Measurements from ENCODE around the gene LMAN1L. TPM values are rescaled to one million over a fixed set of nuclear protein-coding genes. Genes with fewer than 3 reads are reported as not detected.
A peak's percentile ranks its signal among the peaks of the same experiment; 100 is the strongest.

Gene LMAN1L
- total RNA-seq, 1 experiment from 2014 or later: not detected

- no peak for TF ChIP-seq CTCF (conservative IDR thresholded peaks at IDR 0.05; ENCODE audit: low read depth, low read length)
- no peak overlapping the region for H3K27ac ChIP-seq (ENCODE audit: low read length)
- ChIA-PET POLR2A (ENCODE audit: unreplicated experiment) (no interaction called here), CTCF (no interaction called here)
- H3K9me2 ChIP-seq (replicated peaks; ENCODE audit: low read length): no peaks in the 10 kb centered on the region
- no peak overlapping the region for H3K4me2 ChIP-seq (ENCODE audit: low read length)
- H3K27me3 ChIP-seq (ENCODE audit: low read length): no peaks in the 10 kb centered on the region
- intact Hi-C loops (cut with micrococcal nuclease): no loop called here
- no peaks in the 10 kb centered on the region for H3K9me3 ChIP-seq (ENCODE audit: low read length)
- no peak overlapping the region for H2AFZ ChIP-seq (ENCODE audit: low read length)
- no peak for DNase-seq
- no peaks in the 10 kb centered on the region for H4K20me1 ChIP-seq (ENCODE audit: low read length)
- H3K9ac ChIP-seq (ENCODE audit: low read length): no peak overlapping the region
- H3K4me3 ChIP-seq (ENCODE audit: low read length): no peak overlapping the region
- no peak for ATAC-seq
- BruUV-seq (replicated peaks): no TSS peak
- H3K4me1 ChIP-seq (ENCODE audit: insufficient read depth, low read length): peaks cover 20% of the 10 kb centered on the region
- no peaks in the 10 kb centered on the region for H3K36me3 ChIP-seq (ENCODE audit: low read depth, low read length)
- no peaks in the 10 kb centered on the region for H3F3A ChIP-seq (ENCODE audit: low read length, unreplicated experiment)
- H3K79me2 ChIP-seq (ENCODE audit: low read length): no peaks in the 10 kb centered on the region
Observed at GRCh38 chr15:74827614-74828013, 15.0 kb downstream of the LMAN1L start.

- no peaks in the 10 kb centered on the region for H3K36me3 ChIP-seq (ENCODE audit: low read depth, low read length)
- ChIA-PET POLR2A (ENCODE audit: unreplicated experiment) (no interaction called here), CTCF (interaction anchor here (0.6 kb wide), 1 partner anchor 60 kb away, joined by 4 read pairs; no protein-coding TSS in a partner anchor)
- H3K4me1 ChIP-seq (ENCODE audit: insufficient read depth, low read length): peaks cover 20% of the 10 kb centered on the region
- no peak overlapping the region for H3K4me3 ChIP-seq (ENCODE audit: low read length)
- no peak overlapping the region for H2AFZ ChIP-seq (ENCODE audit: low read length)
- H4K20me1 ChIP-seq (ENCODE audit: low read length): no peaks in the 10 kb centered on the region
- ATAC-seq (peak; percentile 76), DNase-seq (peak; percentile 76)
- TF ChIP-seq EZH2phosphoT487 (IDR thresholded peaks at IDR 0.05; ENCODE audit: borderline replicate concordance, low read length): no peak
- TF ChIP-seq CTCF (conservative IDR thresholded peaks at IDR 0.05; ENCODE audit: low read depth, low read length): no peak
- TF ChIP-seq EZH2 (IDR thresholded peaks at IDR 0.05; ENCODE audit: low read length, unreplicated experiment): no peak
- no peaks in the 10 kb centered on the region for H3K9me3 ChIP-seq (ENCODE audit: low read length)
- H3K27ac ChIP-seq (ENCODE audit: low read length): no peak overlapping the region
- peak overlapping the region; percentile 12; the same call in 1 of the 2 replicates for H3K4me2 ChIP-seq (ENCODE audit: low read length)
- H3K9ac ChIP-seq (ENCODE audit: low read length): no peak overlapping the region
- no peaks in the 10 kb centered on the region for H3F3A ChIP-seq (ENCODE audit: low read length, unreplicated experiment)
- intact Hi-C loops (cut with micrococcal nuclease): no loop called here
- no TSS peak for BruUV-seq (replicated peaks)
- H3K27me3 ChIP-seq (ENCODE audit: low read length): no peaks in the 10 kb centered on the region
- no peaks in the 10 kb centered on the region for H3K79me2 ChIP-seq (ENCODE audit: low read length)
- H3K9me2 ChIP-seq (replicated peaks; ENCODE audit: low read length): no peaks in the 10 kb centered on the region
Observed at GRCh38 chr15:74828835-74829234, 16.2 kb downstream of the LMAN1L start.

GRCh38 chr15:74829486-74829885 is 16.9 kb downstream of the LMAN1L start:
- no peaks in the 10 kb centered on the region for H3K9me3 ChIP-seq (ENCODE audit: low read length)
- H3K27ac ChIP-seq (ENCODE audit: low read length): no peak overlapping the region
- no peak overlapping the region for H3K4me3 ChIP-seq (ENCODE audit: low read length)
- no peak overlapping the region for H2AFZ ChIP-seq (ENCODE audit: low read length)
- intact Hi-C loops (cut with micrococcal nuclease): no loop called here
- H3K79me2 ChIP-seq (ENCODE audit: low read length): no peaks in the 10 kb centered on the region
- no peaks in the 10 kb centered on the region for H3K9me2 ChIP-seq (replicated peaks; ENCODE audit: low read length)
- DNase-seq: peak; percentile 57
- no TSS peak for BruUV-seq (replicated peaks)
- H3K27me3 ChIP-seq (ENCODE audit: low read length): no peaks in the 10 kb centered on the region
- no peak for TF ChIP-seq EZH2 (IDR thresholded peaks at IDR 0.05; ENCODE audit: low read length, unreplicated experiment)
- no peak for TF ChIP-seq CTCF (conservative IDR thresholded peaks at IDR 0.05; ENCODE audit: low read depth, low read length)
- no peak for TF ChIP-seq EZH2phosphoT487 (IDR thresholded peaks at IDR 0.05; ENCODE audit: borderline replicate concordance, low read length)
- H3K9ac ChIP-seq (ENCODE audit: low read length): no peak overlapping the region
- H3K36me3 ChIP-seq (ENCODE audit: low read depth, low read length): no peaks in the 10 kb centered on the region
- H3K4me2 ChIP-seq (ENCODE audit: low read length): peak overlapping the region; percentile 12
- H3F3A ChIP-seq (ENCODE audit: low read length, unreplicated experiment): no peaks in the 10 kb centered on the region
- H4K20me1 ChIP-seq (ENCODE audit: low read length): no peaks in the 10 kb centered on the region
- CTCF ChIA-PET: interaction anchor here (0.6 kb wide), 1 partner anchor 61 kb away, joined by 4 read pairs; no protein-coding TSS in a partner anchor
- POLR2A ChIA-PET (ENCODE audit: unreplicated experiment): interaction anchor here (0.6 kb wide), 1 partner anchor 11 kb away, joined by 5 read pairs; no protein-coding TSS in a partner anchor
- ATAC-seq: peak; percentile 69
- peaks cover 20% of the 10 kb centered on the region for H3K4me1 ChIP-seq (ENCODE audit: insufficient read depth, low read length)

Measured in PC-3 (cell line).